Tongue (tissue), 2 donors: ENCODE measurements around the gene THSD7B. TPM values are rescaled to one million over a fixed set of nuclear protein-coding genes. Genes with fewer than 3 reads are reported as not detected.
"Not testable (repeated sequence)": the region's sequence is repeated elsewhere in the genome, so short reads cannot be mapped to it uniquely, and the experiment has no call there.

Experiments used
- DNase-seq: peaks from one replicate; pipeline ENCODE4 v3.0.0-alpha.2; 2015
- total RNA-seq: library from RNA; depleted of rRNA; stranded (reverse); fragments of >200 nt; gene quantifications from one replicate; pipeline ENCODE4 v1.2.3, GENCODE V29; 2014

Gene THSD7B
- total RNA-seq, 1 donor from 2014 or later = 9.8 TPM

DNA sequence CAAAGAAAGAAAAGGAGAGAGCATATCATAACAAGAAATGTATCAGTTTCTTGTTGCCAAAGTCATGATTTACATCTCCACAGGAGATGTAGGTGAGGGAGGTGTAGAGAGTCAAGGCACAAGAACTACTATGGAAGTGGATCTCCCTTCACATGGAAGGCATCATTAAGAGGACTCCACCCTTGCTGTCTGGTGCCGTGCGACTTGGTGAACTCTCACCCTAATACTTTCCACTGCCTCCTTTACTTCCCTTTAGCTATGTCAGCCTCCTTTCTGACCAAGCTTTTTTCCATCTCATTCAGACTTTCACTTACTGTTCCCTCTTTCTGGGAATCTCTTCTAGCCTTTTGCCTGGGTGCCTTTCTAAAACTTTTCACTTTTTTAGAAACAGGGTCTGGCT is 490.0 kb downstream of the THSD7B start:
- DNase-seq = no peak

GRCh38 chr2:137255990-137256389 is 490.6 kb downstream of the THSD7B start:
- DNase-seq = no peak

DNA sequence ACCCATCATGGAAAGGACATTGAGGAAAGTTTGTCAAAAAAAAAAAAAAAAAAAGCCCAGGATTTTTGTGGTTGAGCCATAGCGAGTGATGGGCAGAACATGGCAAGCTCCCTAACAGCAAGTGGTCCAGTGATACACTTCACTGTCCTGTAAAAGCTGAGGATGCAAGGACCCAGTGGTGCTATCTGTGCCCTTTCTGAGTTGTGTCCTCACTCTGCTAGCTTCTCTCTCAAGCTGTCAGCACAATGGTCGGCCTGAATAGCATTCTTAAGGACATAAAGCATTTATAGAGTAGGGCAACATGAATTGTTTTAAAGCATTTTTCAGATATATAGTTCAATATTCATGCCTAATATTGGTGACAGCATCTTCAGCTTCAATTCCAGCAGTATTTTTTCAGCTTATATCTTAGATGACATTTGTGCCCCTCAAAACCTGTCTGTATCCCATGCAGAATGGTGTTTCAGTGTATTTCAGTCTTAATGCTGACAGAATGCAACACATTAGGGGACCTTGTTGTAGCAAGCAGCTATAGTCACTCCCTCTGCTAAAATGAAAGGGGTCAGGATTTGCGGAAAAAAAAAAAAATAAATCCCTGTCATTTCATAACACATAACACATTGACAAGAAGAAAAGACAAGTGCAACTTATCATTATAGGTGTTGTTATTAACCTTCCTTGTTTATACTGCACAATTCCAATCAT is 496.7 kb downstream of the THSD7B start:
- no peak for DNase-seq

DNA sequence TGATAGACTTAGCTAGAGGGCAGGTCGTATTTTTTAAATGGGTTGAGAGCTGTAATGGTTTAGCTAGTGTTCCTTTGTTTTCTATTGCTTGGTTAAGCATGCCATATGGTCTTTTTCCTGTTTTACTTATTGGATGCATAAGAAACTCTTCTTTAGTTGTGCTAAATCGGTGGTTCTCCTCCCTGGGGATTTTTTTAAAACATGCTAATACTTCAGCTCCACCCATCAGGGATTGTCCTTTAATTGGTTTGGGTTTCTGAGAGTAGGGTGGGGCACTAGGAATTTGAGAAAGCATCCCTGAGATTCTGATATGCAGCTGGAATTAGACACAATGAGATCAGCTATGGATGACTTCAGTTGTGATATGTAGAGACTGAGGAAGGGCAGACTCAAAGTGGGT is 497.2 kb downstream of the THSD7B start:
- DNase-seq = no peak

- DNase-seq = no peak
These were observed 522.7 kb downstream of the THSD7B start for GRCh38 chr2:137287913-137288639.

DNA sequence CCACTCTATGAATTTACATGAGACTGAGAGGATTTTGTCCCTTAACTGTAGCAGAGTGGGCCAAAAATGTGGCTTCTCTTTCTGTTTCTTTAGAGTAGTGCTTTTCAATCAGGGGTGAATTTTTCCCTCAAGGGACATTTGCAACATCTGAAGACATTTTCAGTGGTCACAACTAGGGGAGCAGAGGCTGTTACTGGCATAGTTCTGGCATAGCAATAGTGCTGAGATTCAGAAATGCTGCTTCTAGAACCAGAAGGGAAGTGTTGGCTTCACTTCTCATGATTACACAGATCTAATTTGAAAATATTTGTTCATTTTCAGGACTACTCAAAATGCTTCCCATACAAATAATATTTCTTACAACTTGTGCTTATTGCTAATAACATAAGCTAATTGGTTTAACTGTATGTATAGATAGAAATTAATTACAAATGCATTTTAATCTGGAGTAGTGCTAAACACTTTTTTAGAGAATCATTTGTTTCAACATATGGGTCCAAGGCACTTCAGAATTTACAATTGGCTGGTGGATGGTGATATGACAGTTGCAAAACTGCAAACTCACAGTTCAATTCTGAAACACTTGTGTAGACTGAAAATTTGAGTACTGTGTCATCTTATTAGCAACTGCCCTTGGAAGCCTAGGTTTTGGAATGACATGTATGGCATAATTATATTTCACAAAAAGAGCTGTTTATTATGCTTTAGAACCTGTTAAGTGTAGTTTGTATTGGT is 526.7 kb downstream of the THSD7B start:
- no peak for DNase-seq

GRCh38 chr2:137298377-137298776 is 533.0 kb downstream of the THSD7B start:
- DNase-seq = no peak

- no peak for DNase-seq
These were observed 535.6 kb downstream of the THSD7B start for GRCh38 chr2:137300987-137301386.

DNA sequence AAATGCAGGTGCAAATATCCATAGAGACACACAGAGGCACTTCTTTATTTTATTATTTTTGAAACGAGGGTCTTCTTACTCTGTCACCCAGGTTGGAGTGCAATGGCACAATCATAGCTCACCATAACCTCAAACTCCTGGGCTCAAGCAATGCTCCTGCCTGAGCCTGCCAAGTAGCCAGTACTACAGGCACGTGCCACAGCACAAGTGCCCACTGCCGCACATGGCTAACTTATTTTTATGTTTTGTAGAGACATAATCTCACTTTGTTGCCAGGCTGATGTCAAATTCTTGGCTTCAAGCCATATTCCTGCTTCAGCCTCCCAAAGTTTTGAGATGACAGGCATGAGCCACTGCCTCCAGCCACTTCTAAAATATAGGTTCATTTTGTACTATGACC is 537.6 kb downstream of the THSD7B start:
- DNase-seq = no peak

DNA sequence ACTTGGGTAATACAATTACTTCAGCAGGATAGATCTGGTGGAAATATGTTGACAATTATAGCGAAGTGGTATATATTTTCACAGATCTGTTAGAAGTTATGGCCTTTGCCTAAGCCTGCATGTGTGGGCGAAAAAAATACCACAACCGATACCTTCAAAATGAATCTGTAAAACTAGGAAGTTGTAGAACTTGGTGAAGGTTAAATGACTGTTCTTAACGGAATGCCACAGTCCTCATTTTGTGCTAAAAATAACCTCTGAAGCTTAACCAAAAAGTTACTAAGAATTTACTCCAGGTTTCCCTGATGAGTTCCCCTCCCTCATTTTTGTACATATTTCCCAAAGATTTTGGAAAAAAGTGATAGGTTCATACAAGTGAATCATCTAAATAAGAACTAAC is 550.7 kb downstream of the THSD7B start:
- no peak for DNase-seq

DNA sequence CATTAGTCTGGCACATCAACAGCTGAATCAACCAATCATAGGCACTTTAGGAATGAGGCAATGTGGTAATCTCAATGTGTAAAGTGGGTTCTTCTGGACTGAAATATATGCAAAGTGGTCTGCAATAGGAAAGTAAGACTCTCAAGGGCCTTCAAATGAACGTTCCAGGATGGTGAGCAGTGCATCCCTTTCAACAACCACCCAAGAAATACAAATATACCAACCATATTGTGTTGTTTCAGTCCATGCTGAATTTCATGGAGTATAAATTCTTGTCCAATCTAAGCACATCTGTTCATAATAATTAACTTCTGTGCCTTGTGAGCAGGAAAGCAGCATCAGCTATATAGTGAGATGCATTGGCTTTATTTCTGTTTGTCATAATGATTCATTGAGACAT is 556.2 kb downstream of the THSD7B start:
- no peak for DNase-seq

- not testable (repeated sequence) for DNase-seq
These were observed 566.2 kb downstream of the THSD7B start for GRCh38 chr2:137331562-137331961.

GRCh38 chr2:137333386-137334165 is 568.2 kb downstream of the THSD7B start:
- DNase-seq = peak; percentile 6

- DNase-seq = no peak
These were observed 570.7 kb downstream of the THSD7B start for GRCh38 chr2:137336067-137336466.

DNA sequence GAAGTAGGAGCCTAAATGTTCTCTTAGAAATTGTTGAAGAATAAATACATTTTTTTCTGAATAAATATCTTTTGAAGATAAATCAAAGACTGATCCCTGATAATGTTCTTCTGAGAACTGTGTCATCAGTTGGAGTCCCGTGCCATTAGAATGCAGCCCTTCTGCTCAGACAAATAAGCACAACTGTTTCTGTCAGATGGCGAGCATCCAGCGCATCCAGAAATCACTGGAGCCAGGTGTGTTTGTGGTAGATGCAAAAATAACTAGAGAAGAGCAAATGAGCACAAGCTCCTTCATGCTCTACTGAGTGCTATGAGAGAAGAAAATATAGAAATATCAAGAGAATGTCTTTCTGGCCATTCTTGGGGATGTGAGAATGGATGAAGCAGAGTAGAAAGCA is 573.7 kb downstream of the THSD7B start:
- no peak for DNase-seq

DNA sequence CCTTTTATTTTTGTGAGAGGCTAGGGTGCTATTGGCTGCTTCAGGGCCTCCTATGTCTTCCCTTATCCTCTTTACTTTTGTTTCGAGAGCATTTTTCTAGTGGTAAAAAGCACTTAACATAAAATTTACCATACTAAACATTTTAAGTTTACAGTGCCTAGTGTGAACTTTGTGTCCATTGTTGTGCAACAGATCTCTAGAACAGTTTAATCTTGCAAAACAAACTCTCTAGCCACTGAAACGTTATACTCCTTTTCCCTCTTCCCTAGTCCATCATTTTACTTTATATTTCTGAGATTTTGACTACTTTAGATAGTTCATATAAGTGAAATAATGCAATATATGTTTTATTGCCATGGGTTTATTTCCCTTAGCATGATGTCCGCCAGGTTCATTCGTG is 580.6 kb downstream of the THSD7B start:
- DNase-seq = no peak

DNA sequence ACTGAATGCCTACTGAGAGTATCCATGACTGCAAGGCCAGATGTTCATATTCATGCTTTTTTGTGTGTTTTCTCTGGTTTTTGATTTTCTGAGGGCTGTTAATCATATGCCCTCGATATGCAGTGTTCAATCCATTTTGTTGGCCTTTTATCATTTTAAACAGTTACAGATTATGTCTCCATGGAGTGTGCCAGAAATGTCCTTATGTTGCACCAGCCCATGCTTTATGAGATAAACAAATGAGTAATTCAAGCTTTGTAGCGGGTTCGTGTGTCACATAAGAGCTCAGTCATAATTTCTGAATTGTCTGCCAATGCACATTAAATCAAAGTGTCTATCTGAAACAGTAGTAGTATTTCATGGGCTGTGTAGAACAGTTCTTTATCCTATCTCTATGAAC is 583.0 kb downstream of the THSD7B start:
- DNase-seq = peak; percentile 66

GRCh38 chr2:137357634-137358033 is 592.3 kb downstream of the THSD7B start:
- DNase-seq = no peak

DNA sequence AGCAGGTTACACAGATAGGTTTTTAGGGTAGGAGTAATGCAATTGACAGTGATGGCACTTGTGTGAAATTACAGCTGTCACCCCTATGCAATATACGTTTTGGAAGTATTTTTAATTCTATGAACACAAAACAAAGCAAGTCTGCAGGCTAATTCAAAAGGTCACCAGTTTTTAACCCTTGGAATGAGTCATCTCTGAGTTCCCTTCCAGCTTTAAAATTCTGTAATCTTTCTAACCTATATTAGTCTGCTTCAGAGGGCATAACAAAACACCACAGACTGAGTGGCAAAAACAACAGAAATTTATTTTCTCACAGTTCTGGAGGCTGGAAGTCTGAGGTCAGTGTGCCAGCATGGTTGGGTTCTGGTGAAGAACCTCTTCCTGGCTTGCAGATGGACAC is 602.0 kb downstream of the THSD7B start:
- no peak for DNase-seq

DNA sequence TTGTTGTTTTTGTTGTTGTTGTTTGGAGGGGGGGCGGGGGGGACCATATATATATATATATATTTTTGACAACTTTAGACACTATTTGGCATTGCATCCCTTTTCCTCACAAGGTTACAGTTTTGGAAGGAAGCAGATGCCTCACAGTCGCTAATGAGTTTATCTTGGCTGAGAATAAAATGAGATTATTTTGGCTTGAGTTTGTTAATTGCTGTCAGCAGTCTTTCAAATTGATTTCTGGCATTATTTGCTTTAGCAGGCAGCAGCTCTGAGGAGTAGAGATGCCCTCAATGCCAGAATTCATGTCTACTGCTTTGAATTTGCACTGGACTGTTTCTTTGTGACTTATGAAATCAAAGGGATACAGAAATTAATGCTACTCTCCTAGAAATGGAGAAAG is 603.8 kb downstream of the THSD7B start:
- peak; percentile 3 for DNase-seq

DNA sequence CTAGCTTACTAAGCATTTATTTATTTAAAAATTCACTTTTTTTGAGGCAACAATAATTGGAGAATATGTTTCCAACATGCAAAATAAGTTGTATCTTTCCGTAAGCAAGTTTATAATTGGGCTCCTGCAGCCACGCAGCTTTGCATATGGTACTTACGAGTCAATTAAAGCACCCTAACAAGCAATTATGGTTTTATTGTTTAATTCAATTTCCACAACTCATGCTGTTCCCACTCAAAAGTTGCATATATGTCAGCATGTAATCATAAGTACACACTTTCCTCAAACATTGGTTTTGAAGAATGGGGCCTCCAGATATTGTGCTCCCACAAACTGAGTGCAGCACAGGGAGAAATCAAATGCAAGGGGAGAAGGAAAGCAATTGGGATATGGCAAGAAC is 613.8 kb downstream of the THSD7B start:
- DNase-seq = no peak

GRCh38 chr2:137380610-137381009 is 615.3 kb downstream of the THSD7B start:
- DNase-seq = no peak

- DNase-seq = no peak
These were observed 616.4 kb downstream of the THSD7B start for GRCh38 chr2:137381731-137382130.
